PFSK-1 (cell line): ENCODE results near the gene NXPH1.

ENCODE experiments used
- FOXP2 ChIP-seq: optimal IDR thresholded peaks from 2 replicates; pipeline ENCODE3; 2011; ENCODE audit warnings: borderline replicate concordance, control low read depth, inconsistent platforms; ENCODE audit not compliant: insufficient read depth; ENCODE audit errors: extremely low read length, extremely low read depth
- POLR2AphosphoS5 ChIP-seq: IDR thresholded peaks from 2 replicates; pipeline ENCODE4 v1.6.1; 2012; ENCODE audit warnings: low read depth, mild to moderate bottlenecking, control low read depth, low read length, moderate library complexity
- REST ChIP-seq, 2 experiments: IDR thresholded peaks; 2 replicates each; pipeline versions ENCODE4 v1.6.1 to v1.8.0; 2011 to 2012; ENCODE audit warnings: low read depth in 2 of 2, low read length in 2 of 2, control low read depth in 1 of 2, inconsistent platforms in 1 of 2, mild to moderate bottlenecking in 1 of 2, moderate library complexity in 1 of 2; ENCODE audit not compliant: insufficient read depth in 1 of 2
- SIN3A ChIP-seq: IDR thresholded peaks from 2 replicates; pipeline ENCODE4 v1.6.1; 2012; ENCODE audit warnings: mild to moderate bottlenecking, low read length, moderate library complexity, borderline replicate concordance; ENCODE audit not compliant: insufficient read depth
- TAF1 ChIP-seq: IDR thresholded peaks from 2 replicates; pipeline ENCODE4 v1.6.1; 2012; ENCODE audit warnings: low read length, control low read depth, borderline replicate concordance; ENCODE audit not compliant: insufficient read depth

Gene NXPH1

GRCh38 chr7:8443576-8444467 lies 10.4 kb downstream of the NXPH1 start:
- no peak for TF ChIP-seq TAF1
- TF ChIP-seq POLR2AphosphoS5, result no peak
- no peak for TF ChIP-seq REST (IDR thresholded peaks at IDR 0.05; ENCODE audit: insufficient read depth in 1 of 2, low read depth in 2 of 2, low read length in 2 of 2)
- no peak for TF ChIP-seq SIN3A
- no peak for TF ChIP-seq FOXP2

- TF ChIP-seq FOXP2 (no peak), SIN3A (no peak), REST (IDR thresholded peaks at IDR 0.05; ENCODE audit: insufficient read depth in 1 of 2, low read depth in 2 of 2, low read length in 2 of 2) (no peak), POLR2AphosphoS5 (no peak), TAF1 (no peak)
Measured at GRCh38 chr7:8444468-8444769, 11.0 kb downstream of the NXPH1 start.

- no peak for TF ChIP-seq TAF1
- no peak for TF ChIP-seq POLR2AphosphoS5
- TF ChIP-seq SIN3A, result no peak
- no peak for TF ChIP-seq FOXP2
- TF ChIP-seq REST (IDR thresholded peaks at IDR 0.05; ENCODE audit: insufficient read depth in 1 of 2, low read depth in 2 of 2, low read length in 2 of 2), result no peak
Measured at GRCh38 chr7:8453535-8453934, 20.1 kb downstream of the NXPH1 start.

GRCh38 chr7:8455426-8455825 lies 22.0 kb downstream of the NXPH1 start:
- TF ChIP-seq REST (IDR thresholded peaks at IDR 0.05; ENCODE audit: insufficient read depth in 1 of 2, low read depth in 2 of 2, low read length in 2 of 2) (no peak), SIN3A (no peak), POLR2AphosphoS5 (no peak), FOXP2 (no peak), TAF1 (no peak)

GRCh38 chr7:8462309-8462708 lies 28.9 kb downstream of the NXPH1 start:
- TF ChIP-seq REST (IDR thresholded peaks at IDR 0.05; ENCODE audit: insufficient read depth in 1 of 2, low read depth in 2 of 2, low read length in 2 of 2), result no peak
- TF ChIP-seq POLR2AphosphoS5, result no peak
- TF ChIP-seq SIN3A, result no peak
- TF ChIP-seq TAF1, result no peak
- TF ChIP-seq FOXP2, result no peak
